ENCODE measurements around the gene HIGD1C.
"Not testable (repeated sequence)": the region's sequence is repeated elsewhere in the genome, so short reads cannot be mapped to it uniquely, and the experiment has no call there.

The HIGD1C gene

DNA sequence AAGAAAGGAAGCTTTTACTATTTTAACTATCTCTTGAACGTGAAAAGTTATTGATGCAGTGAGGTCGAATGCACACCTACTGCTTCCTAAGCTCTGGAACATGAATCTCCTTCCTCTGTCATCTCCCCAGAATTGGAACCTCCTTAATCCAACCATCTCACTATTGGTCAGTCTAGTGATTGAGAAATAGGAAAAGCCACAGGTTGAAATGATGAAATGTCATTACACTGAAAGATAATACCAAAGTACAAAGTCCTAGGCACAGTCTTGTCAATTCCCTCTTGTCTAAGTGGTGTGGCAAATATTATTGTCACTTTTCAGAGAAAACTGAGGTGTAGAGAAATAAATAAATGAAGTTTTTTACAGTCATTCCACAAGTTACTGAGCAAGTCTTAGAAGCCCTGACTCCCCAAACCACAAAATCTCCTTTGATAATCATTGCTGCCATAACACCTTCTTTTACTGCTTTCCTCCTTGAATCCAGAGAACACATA, 19.5 kb upstream of the HIGD1C start:
- DNase-seq, result no peak
- intact Hi-C loops (cut with DNase I), result no loop called here

DNA sequence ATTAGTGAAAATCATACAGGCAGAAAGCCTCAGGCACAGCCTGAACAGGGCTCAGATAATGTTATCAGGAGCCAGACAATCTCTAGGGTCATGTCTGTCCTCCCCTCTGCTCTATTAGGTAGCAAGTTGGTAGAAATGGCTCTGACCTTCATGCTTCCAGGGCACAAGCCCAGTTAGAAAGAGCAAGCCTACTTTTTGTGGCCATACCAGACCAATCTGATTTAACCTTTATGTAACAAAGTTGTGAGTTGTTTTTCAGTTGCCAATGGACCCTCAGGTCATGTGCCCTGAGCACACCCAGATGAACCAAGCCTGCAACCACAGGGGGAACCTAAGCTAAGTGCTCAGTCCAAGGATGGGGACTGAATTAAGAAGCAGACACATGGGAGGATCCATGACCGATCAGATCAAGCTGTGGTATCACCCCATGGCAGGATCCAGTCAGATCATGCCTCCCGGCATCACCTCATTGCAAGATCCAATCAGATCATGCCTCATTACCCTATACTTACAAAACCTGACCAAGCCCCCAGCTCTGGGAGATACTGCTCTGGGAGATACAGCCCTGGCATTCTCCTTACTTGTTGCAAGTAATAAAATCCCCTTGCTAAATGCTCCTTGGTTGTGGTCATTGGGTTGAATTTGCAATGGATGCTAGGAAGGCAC, 18.8 kb upstream of the HIGD1C start:
- intact Hi-C loops (cut with DNase I), result no loop called here
- DNase-seq, result no peak

GRCh38 chr12:50934371-50934851, 17.9 kb upstream of the HIGD1C start:
- intact Hi-C loops (cut with DNase I), result no loop called here
- DNase-seq, result no peak

- no peak for DNase-seq
- intact Hi-C loops (cut with DNase I), result no loop called here
These were observed 17.1 kb upstream of the HIGD1C start for GRCh38 chr12:50934981-50935807.

- intact Hi-C loops (cut with DNase I), result no loop called here
- DNase-seq, result peak in 1 of 10 donors; percentile 51
These were observed 15.4 kb upstream of the HIGD1C start for GRCh38 chr12:50936821-50937530.

DNA sequence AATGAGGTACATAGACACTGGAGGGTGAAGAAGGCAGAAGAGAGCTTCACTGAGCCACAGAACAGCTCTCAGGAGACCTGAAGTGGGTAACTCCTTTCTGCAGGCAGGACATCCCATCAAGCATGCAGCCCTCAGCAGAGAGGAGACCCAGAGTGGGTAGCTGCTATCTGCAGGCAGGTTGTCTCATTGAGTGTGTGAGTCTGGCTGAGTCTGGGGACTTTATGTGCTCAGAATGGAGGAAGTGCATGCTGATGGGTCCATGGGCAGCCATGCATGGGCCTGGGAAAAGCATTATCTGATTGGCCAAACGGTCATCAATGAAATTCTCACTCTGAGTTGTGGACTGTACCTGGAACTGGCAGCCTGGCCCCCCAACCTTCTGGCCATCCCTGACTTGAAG, 14.7 kb upstream of the HIGD1C start:
- no peak for DNase-seq
- intact Hi-C loops (cut with DNase I), result no loop called here

GRCh38 chr12:50947933-50948626, 4.3 kb upstream of the HIGD1C start:
- DNase-seq, result no peak
- intact Hi-C loops (cut with DNase I), result no loop called here

GRCh38 chr12:50948798-50949197, 3.5 kb upstream of the HIGD1C start:
- DNase-seq, result no peak
- intact Hi-C loops (cut with DNase I), result no loop called here

GRCh38 chr12:50949801-50950302, 2.5 kb upstream of the HIGD1C start:
- intact Hi-C loops (cut with DNase I), result no loop called here
- DNase-seq, result peak in 1 of 10 donors; percentile 40

GRCh38 chr12:50951112-50951511, 1.2 kb upstream of the HIGD1C start:
- no peak for DNase-seq
- intact Hi-C loops (cut with DNase I), result no loop called here

GRCh38 chr12:50953047-50953446, 703 bp downstream of the HIGD1C start:
- intact Hi-C loops (cut with DNase I), result no loop called here
- DNase-seq, result no peak

GRCh38 chr12:50954789-50955188, 2.4 kb downstream of the HIGD1C start:
- peak in 1 of 10 donors; percentile 14 for DNase-seq
- intact Hi-C loops (cut with DNase I), result not testable (repeated sequence)

DNA sequence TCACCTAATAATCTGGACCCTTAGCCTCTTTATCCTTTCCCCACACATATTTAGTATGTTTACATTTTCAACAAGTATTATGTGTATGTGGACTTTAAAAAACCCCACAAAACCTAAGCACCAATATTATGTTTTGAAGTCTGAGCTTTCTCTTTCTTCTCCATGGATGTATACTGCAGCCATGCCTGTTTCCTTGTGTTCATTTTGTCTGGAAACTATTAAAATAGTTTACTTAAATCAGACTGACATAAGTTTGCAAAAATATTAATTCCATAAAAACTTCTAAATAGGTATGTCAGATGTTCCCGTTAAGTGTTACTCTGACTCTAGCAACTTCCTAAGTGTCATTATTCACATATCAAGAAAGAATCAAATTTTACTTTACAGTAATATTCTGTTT, 2.9 kb downstream of the HIGD1C start:
- intact Hi-C loops (cut with DNase I), result no loop called here
- DNase-seq, result no peak

- no peak for DNase-seq
- intact Hi-C loops (cut with DNase I), result no loop called here
These were observed 3.4 kb downstream of the HIGD1C start for GRCh38 chr12:50955697-50956096.

GRCh38 chr12:50960130-50960529, 7.8 kb downstream of the HIGD1C start:
- DNase-seq, result no peak
- intact Hi-C loops (cut with DNase I), result no loop called here

GRCh38 chr12:50961708-50962107, 9.4 kb downstream of the HIGD1C start:
- intact Hi-C loops (cut with DNase I), result no loop called here
- DNase-seq, result no peak

- intact Hi-C loops (cut with DNase I), result no loop called here
- DNase-seq, result no peak
These were observed 12.1 kb downstream of the HIGD1C start for GRCh38 chr12:50964432-50964831.

DNA sequence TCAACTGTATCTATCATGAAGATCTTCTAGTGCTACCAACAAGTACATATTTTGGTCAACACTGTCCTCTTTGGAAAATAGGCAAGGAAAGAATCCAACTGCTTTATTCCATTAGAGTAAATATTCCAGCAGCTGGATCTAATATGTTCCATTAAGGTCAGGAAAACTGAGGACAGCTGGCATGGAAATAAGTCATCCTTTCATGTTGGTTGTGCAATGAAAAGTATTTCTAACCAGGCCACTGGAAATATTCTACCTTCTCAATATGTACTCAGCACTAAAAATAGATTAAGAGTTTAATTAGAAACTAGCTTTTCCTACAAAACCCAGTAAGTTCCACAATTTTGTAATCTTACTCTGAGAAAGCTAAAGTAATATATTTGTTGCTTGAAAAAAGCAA, 19.6 kb downstream of the HIGD1C start:
- no peak for DNase-seq
- intact Hi-C loops (cut with DNase I), result no loop called here

GRCh38 chr12:50979369-50980052, 27.2 kb downstream of the HIGD1C start:
- no peak for DNase-seq
- intact Hi-C loops (cut with DNase I), result no loop called here

GRCh38 chr12:50980545-50980944, 28.2 kb downstream of the HIGD1C start:
- intact Hi-C loops (cut with DNase I), result no loop called here
- no peak for DNase-seq

All from posterior cingulate gyrus (tissue), 11 donors.